SJCRH30 (cell line): Measurements from ENCODE around the gene PRSS56. TPM values are rescaled to one million over a fixed set of nuclear protein-coding genes. Genes with fewer than 3 reads are reported as not detected.

Experiments
- DNase-seq, 2 experiments: peaks; one replicate each; pipeline ENCODE4 v3.0.0-alpha.2; 2015 to 2020
- H3K27ac ChIP-seq: fragments of 250-450 bp; sonication (Bioruptor Pico); 2 replicates; pipeline ENCODE4 v1.5.1; 2020; ENCODE audit warnings: mild to moderate bottlenecking, moderate library complexity
- H3K27me3 ChIP-seq: fragments of 250-450 bp; sonication (Bioruptor Pico); 2 replicates; pipeline ENCODE4 v1.5.1; 2020; ENCODE audit warnings: mild to moderate bottlenecking, moderate library complexity
- H3K36me3 ChIP-seq: fragments of 250-450 bp; sonication (Bioruptor Pico); 2 replicates; pipeline ENCODE4 v1.5.1; 2020; ENCODE audit warnings: mild to moderate bottlenecking, moderate library complexity
- H3K4me1 ChIP-seq: fragments of 250-450 bp; sonication (Bioruptor Pico); 2 replicates; pipeline ENCODE4 v1.5.1; 2020; ENCODE audit warnings: mild to moderate bottlenecking, moderate library complexity
- H3K4me3 ChIP-seq: fragments of 250-450 bp; sonication (Bioruptor Pico); 2 replicates; pipeline ENCODE4 v1.5.1; 2020; ENCODE audit warnings: mild to moderate bottlenecking, moderate library complexity
- H3K9me3 ChIP-seq: fragments of 250-450 bp; sonication (Bioruptor Pico); replicated peaks from 2 replicates; pipeline ENCODE4 v1.5.1; 2020; ENCODE audit warnings: mild to moderate bottlenecking, moderate library complexity
- total RNA-seq: library from RNA; depleted of rRNA; stranded (reverse); fragments of >200 nt; shearing (Covaris generic); gene quantifications from 2 replicates; pipeline ENCODE4 v1.2.3, GENCODE V29; 2014; rRNA removed

The PRSS56 gene
- total RNA-seq, 1 experiment from 2014 or later, result 0.38 TPM

- Histone ChIP-seq H3K4me3 (no peak overlapping the region), H3K9me3 (no peaks in the 10 kb centered on the region), H3K27ac (no peak overlapping the region), H3K27me3 (no peaks in the 10 kb centered on the region), H3K36me3 (peaks cover 49% of the 10 kb centered on the region), H3K4me1 (peaks cover 33% of the 10 kb centered on the region)
- DNase-seq, result no peak
Observed at GRCh38 chr2:232571026-232571474, 50.9 kb downstream of the PRSS56 start.

GRCh38 chr2:232573042-232573441 lies 52.9 kb downstream of the PRSS56 start:
- Histone ChIP-seq H3K36me3 (peaks cover 33% of the 10 kb centered on the region), H3K4me1 (peaks cover 52% of the 10 kb centered on the region), H3K27me3 (no peaks in the 10 kb centered on the region), H3K4me3 (no peak overlapping the region), H3K27ac (no peak overlapping the region), H3K9me3 (no peaks in the 10 kb centered on the region)
- DNase-seq, result no peak

GRCh38 chr2:232573771-232574435 lies 53.7 kb downstream of the PRSS56 start:
- no peak overlapping the region for H3K4me3 ChIP-seq
- peaks cover 24% of the 10 kb centered on the region for H3K36me3 ChIP-seq
- peak overlapping the region; percentile 93 for H3K27ac ChIP-seq
- H3K9me3 ChIP-seq, result no peaks in the 10 kb centered on the region
- H3K4me1 ChIP-seq, result peaks cover 54% of the 10 kb centered on the region
- no peaks in the 10 kb centered on the region for H3K27me3 ChIP-seq
- DNase-seq, result no peak

GRCh38 chr2:232574674-232575403 lies 54.7 kb downstream of the PRSS56 start:
- peak overlapping the region; percentile 93 for H3K27ac ChIP-seq
- H3K27me3 ChIP-seq, result no peaks in the 10 kb centered on the region
- peak; percentile 98 to 99 for DNase-seq
- H3K4me3 ChIP-seq, result no peak overlapping the region
- no peaks in the 10 kb centered on the region for H3K9me3 ChIP-seq
- H3K4me1 ChIP-seq, result peaks cover 54% of the 10 kb centered on the region
- peaks cover 16% of the 10 kb centered on the region for H3K36me3 ChIP-seq

Other genes starting within 250 kb of the PRSS56 start
- 0.08 TPM in 1 of 2 replicates, not detected in the other for gene ALPP, start 141.6 kb upstream of the PRSS56 start, total RNA-seq
- not detected in 2 replicates for gene ALPG, start 113.5 kb upstream of the PRSS56 start, total RNA-seq
- not detected in 2 replicates for gene ALPI, start 64.2 kb upstream of the PRSS56 start, total RNA-seq
- gene ECEL1, start 32.6 kb upstream of the PRSS56 start, total RNA-seq, result not detected in 2 replicates
- gene CHRND, start 5.8 kb downstream of the PRSS56 start, total RNA-seq, result 91.0 and 92.4 TPM in 2 replicates
- gene CHRNG, start 19.3 kb downstream of the PRSS56 start, total RNA-seq, result 25.2 and 36.6 TPM in 2 replicates
- gene TIGD1, start 30.2 kb downstream of the PRSS56 start, total RNA-seq, result 10.2 and 13.5 TPM in 2 replicates
- gene EIF4E2, start 30.3 kb downstream of the PRSS56 start, total RNA-seq, result 168 and 180 TPM in 2 replicates
- 18.7 and 20.7 TPM in 2 replicates for gene EFHD1, start 113.2 kb downstream of the PRSS56 start, total RNA-seq
- gene GIGYF2, start 176.9 kb downstream of the PRSS56 start, total RNA-seq, result 79.5 and 97.2 TPM in 2 replicates